ENCODE results near the gene LAPTM5. TPM values are rescaled to one million over a fixed set of nuclear protein-coding genes. Genes with fewer than 3 reads are reported as not detected.
"Not testable (repeated sequence)": the region's sequence is repeated elsewhere in the genome, so short reads cannot be mapped to it uniquely, and the experiment has no call there.

LAPTM5 gene
- total RNA-seq, 1 donor from 2014 or later, result 214 TPM

DNA sequence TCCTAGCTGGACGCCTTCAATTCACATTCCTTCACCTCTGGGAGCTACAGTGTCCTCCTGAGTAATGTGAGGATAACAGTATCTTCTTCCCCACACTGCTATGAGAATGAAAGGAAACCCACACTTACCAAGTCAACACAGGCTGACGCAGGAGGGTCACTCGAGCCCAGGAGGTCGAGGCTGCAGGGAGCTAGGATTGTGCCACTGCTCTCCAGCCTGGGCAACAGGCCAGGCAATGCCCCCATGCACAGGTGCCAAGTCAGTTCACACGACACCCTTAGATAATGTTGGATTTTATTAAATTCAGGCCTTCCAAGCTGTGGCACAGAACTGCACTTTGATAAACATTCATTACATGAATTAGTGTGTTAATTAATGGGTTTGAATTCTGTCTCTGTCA lies 66.1 kb downstream of the LAPTM5 start:
- intact Hi-C loops (cut with micrococcal nuclease), result no loop called here
- no peaks in the 10 kb centered on the region for H3K4me1 Mint-ChIP-seq (ENCODE audit: low read depth)
- no peak overlapping the region for H3K27ac Mint-ChIP-seq
- DNase-seq (ENCODE audit: low spot score), result no peak
- no peaks in the 10 kb centered on the region for H3K36me3 Mint-ChIP-seq (ENCODE audit: low read depth)
- H3K9me3 Mint-ChIP-seq, result no peaks in the 10 kb centered on the region
- no peak overlapping the region for H3K4me3 Mint-ChIP-seq
- H3K27me3 Mint-ChIP-seq (ENCODE audit: insufficient read depth), result peaks cover 30% of the 10 kb centered on the region

GRCh38 chr1:30689901-30690645 lies 67.5 kb downstream of the LAPTM5 start:
- intact Hi-C loops (cut with micrococcal nuclease), result no loop called here
- Mint-ChIP-seq H3K27ac (no peak overlapping the region), H3K4me3 (no peak overlapping the region), H3K4me1 (ENCODE audit: low read depth) (no peaks in the 10 kb centered on the region), H3K9me3 (no peaks in the 10 kb centered on the region), H3K27me3 (ENCODE audit: insufficient read depth) (peaks cover 39% of the 10 kb centered on the region), H3K36me3 (ENCODE audit: low read depth) (no peaks in the 10 kb centered on the region)
- DNase-seq (ENCODE audit: low spot score), result no peak

DNA sequence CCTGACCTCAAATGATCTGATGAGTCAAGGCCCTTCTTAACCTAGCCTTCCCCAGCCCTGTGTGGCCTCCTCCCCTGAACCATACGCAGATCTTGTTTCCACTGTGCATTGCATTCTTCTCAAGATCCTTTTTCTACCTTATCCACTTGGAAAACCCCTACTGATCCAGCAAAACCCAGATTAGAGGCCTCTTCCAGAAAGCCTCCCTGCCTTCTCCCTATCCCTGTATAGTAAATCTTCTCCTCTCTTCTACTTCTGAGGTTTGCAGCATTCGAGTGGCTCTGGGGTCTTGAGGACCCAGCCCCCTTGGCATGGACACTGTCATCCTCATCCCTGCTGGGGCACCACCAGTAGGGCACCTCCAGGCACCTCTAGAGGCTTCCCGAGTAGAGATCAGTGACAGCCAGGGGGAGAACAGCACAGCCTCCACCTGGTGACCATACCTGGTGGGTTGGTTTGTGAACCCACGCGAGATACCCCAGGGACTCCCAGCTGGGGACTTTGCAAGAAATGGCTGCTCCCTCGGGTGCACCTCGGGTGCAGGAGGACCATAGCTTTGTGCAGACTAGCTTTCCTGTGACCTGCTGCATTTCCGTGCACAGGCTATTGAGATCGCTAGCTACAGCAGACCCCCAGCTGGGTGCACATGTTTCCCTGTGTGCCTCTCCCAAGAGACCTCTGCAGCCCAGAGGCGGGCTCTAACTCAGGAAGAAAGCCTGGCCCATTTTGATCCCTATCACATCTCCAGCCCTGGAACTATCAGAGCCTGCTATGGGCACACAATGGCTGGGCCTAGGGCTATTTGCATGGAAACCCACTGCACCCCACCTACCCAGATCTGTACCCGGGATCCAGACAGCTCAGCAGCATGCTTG lies 68.4 kb downstream of the LAPTM5 start:
- intact Hi-C loops (cut with micrococcal nuclease), result no loop called here

GRCh38 chr1:30688516-30688915 lies 69.1 kb downstream of the LAPTM5 start:
- H3K36me3 Mint-ChIP-seq (ENCODE audit: low read depth); DNase-seq (ENCODE audit: low spot score); intact Hi-C loops (cut with micrococcal nuclease); H3K4me3 Mint-ChIP-seq; H3K9me3 Mint-ChIP-seq; H3K27ac Mint-ChIP-seq; H3K4me1 Mint-ChIP-seq (ENCODE audit: low read depth): not testable (repeated sequence)
- peaks cover 47% of the 10 kb centered on the region for H3K27me3 Mint-ChIP-seq (ENCODE audit: insufficient read depth)

More for the DNA sequence above, 68.4 kb downstream of the LAPTM5 start:
- Mint-ChIP-seq H3K27ac (no peak overlapping the region), H3K4me1 (ENCODE audit: low read depth) (no peaks in the 10 kb centered on the region), H3K27me3 (ENCODE audit: insufficient read depth) (peaks cover 45% of the 10 kb centered on the region), H3K9me3 (no peaks in the 10 kb centered on the region), H3K4me3 (no peak overlapping the region), H3K36me3 (ENCODE audit: low read depth) (no peaks in the 10 kb centered on the region)
- no peak for DNase-seq (ENCODE audit: low spot score)

- Mint-ChIP-seq H3K9me3 (no peaks in the 10 kb centered on the region), H3K4me3 (no peak overlapping the region), H3K27me3 (ENCODE audit: insufficient read depth) (peaks cover 46% of the 10 kb centered on the region), H3K36me3 (ENCODE audit: low read depth) (no peaks in the 10 kb centered on the region), H3K27ac (no peak overlapping the region), H3K4me1 (ENCODE audit: low read depth) (no peaks in the 10 kb centered on the region)
- intact Hi-C loops (cut with micrococcal nuclease), result no loop called here
- no peak for DNase-seq (ENCODE audit: low spot score)
Observed at GRCh38 chr1:30687886-30688285, 69.7 kb downstream of the LAPTM5 start.

DNA sequence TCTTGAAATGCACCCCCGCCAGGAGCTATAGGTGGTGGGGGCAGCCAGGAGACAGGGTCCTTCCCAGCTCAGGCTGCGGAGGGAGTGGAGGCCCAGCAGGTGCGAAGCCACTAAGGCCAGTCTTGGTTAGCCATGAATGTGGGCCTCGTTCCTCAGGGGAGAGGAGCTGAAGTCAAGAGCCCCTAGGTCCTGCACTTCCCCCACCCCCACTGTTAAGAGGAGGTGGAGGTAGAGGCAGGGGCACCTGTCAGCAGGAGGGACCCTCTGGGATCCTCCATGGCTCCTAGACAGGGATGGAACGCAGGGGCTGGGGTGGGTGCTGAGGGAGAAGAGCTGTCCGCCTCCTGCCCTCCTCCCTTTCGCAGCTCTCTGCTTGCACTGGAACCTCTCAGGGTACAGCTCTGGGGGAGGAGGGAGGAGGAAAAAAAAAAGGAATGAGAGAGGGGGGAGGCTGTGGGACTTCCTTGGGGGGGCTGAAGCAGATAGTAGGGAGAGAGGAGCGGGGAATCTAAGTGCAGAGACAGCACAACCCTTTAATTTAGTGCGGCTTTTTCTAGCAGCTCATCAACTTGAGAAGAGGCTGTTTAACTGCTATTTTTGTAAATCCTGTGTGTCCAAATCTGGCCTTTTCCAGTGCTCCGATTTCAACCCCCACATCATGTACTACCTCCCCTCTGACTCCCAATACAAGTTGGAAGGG lies 71.2 kb downstream of the LAPTM5 start:
- intact Hi-C loops (cut with micrococcal nuclease), result no loop called here
- no peak for DNase-seq (ENCODE audit: low spot score)
- no peaks in the 10 kb centered on the region for H3K9me3 Mint-ChIP-seq
- no peak overlapping the region for H3K27ac Mint-ChIP-seq
- no peaks in the 10 kb centered on the region for H3K36me3 Mint-ChIP-seq (ENCODE audit: low read depth)
- H3K4me3 Mint-ChIP-seq, result no peak overlapping the region
- no peaks in the 10 kb centered on the region for H3K4me1 Mint-ChIP-seq (ENCODE audit: low read depth)
- peaks cover 52% of the 10 kb centered on the region for H3K27me3 Mint-ChIP-seq (ENCODE audit: insufficient read depth)

GRCh38 chr1:30685796-30686165 lies 71.8 kb downstream of the LAPTM5 start:
- peaks cover 52% of the 10 kb centered on the region for H3K27me3 Mint-ChIP-seq (ENCODE audit: insufficient read depth)
- no peaks in the 10 kb centered on the region for H3K36me3 Mint-ChIP-seq (ENCODE audit: low read depth)

DNA sequence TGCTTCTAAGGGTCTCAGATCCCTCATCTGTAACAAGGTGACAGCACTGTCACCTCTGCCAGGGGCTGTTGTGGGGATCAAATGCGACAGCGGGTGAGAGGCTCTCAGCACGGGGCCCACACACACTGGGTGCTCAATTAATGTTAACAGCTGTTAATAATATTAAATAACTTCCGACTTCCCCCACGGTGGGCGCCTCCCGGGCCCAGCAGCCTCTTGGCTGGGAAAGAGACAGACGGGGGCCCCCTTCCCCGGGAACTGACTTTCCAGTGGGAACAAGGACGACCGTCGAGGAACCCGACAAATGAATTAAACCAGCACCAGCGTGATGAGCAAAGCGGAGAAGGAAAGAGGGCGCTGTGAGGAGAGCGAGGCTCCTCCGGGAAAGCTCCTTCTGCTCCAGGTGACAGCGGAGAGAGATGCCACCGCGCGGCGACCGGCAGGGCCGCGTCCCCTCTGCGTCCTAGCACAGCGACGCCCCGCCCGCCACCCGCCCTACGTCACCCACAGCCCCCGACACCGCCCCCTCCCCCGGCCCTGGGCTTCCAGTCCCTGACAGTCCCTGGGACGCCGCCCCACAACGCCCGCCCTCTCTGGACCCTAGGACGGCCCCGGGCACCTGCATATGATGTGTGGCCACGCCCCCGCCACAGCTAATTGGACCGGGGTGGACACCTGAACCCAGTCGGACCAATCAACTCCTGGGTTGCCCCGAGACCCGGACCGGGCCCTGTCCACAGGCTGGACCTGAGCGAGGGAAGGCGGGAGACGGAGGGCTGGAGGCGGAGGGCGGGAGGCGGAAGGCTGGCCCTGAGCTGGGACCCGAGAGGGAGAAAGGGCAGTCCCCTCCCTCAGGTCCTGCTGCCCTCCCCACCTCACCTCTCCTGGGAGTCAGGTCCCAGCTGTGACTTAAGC lies 72.4 kb downstream of the LAPTM5 start:
- Mint-ChIP-seq H3K9me3 (no peaks in the 10 kb centered on the region), H3K27me3 (ENCODE audit: insufficient read depth) (peaks cover 52% of the 10 kb centered on the region), H3K4me3 (no peak overlapping the region), H3K27ac (no peak overlapping the region), H3K4me1 (ENCODE audit: low read depth) (no peaks in the 10 kb centered on the region), H3K36me3 (ENCODE audit: low read depth) (no peaks in the 10 kb centered on the region)
- intact Hi-C loops (cut with micrococcal nuclease), result no loop called here
- no peak for DNase-seq (ENCODE audit: low spot score)

More at GRCh38 chr1:30685796-30686165, 71.8 kb downstream of the LAPTM5 start:
- Mint-ChIP-seq H3K27ac (no peak overlapping the region), H3K4me3 (no peak overlapping the region), H3K9me3 (no peaks in the 10 kb centered on the region), H3K4me1 (ENCODE audit: low read depth) (no peaks in the 10 kb centered on the region)
- intact Hi-C loops (cut with micrococcal nuclease), result no loop called here
- DNase-seq (ENCODE audit: low spot score), result no peak

GRCh38 chr1:30684259-30684658 lies 73.3 kb downstream of the LAPTM5 start:
- no peaks in the 10 kb centered on the region for H3K9me3 Mint-ChIP-seq
- H3K27me3 Mint-ChIP-seq (ENCODE audit: insufficient read depth), result peaks cover 51% of the 10 kb centered on the region
- no peak for DNase-seq (ENCODE audit: low spot score)
- no peak overlapping the region for H3K27ac Mint-ChIP-seq
- H3K36me3 Mint-ChIP-seq (ENCODE audit: low read depth), result no peaks in the 10 kb centered on the region
- intact Hi-C loops (cut with micrococcal nuclease), result no loop called here
- no peaks in the 10 kb centered on the region for H3K4me1 Mint-ChIP-seq (ENCODE audit: low read depth)
- H3K4me3 Mint-ChIP-seq, result no peak overlapping the region

GRCh38 chr1:30683699-30684098 lies 73.9 kb downstream of the LAPTM5 start:
- H3K9me3 Mint-ChIP-seq, result no peaks in the 10 kb centered on the region
- no peaks in the 10 kb centered on the region for H3K36me3 Mint-ChIP-seq (ENCODE audit: low read depth)
- H3K4me1 Mint-ChIP-seq (ENCODE audit: low read depth), result no peaks in the 10 kb centered on the region
- intact Hi-C loops (cut with micrococcal nuclease), result no loop called here
- DNase-seq (ENCODE audit: low spot score), result no peak
- H3K4me3 Mint-ChIP-seq, result no peak overlapping the region
- H3K27ac Mint-ChIP-seq, result no peak overlapping the region
- peaks cover 49% of the 10 kb centered on the region for H3K27me3 Mint-ChIP-seq (ENCODE audit: insufficient read depth)
